DOHH2 (cell line): ENCODE data around the gene ELOA.
"Not testable (repeated sequence)": the region's sequence is repeated elsewhere in the genome, so short reads cannot be mapped to it uniquely, and the experiment has no call there.

Experiments
- EZH2phosphoT487 ChIP-seq: fragments of 200-600 bp; sonication (generic); IDR thresholded peaks from 2 replicates; pipeline ENCODE4 v1.6.1; 2017; ENCODE audit warnings: borderline replicate concordance, mild to moderate bottlenecking, antibody characterized with exemption, low read length, moderate library complexity, mixed read lengths
- TF ChIP-seq, protein P1 (sequence below): fragments of 200-600 bp; sonication (generic); IDR thresholded peaks from one replicate; pipeline ENCODE4 v1.5.1; 2014; ENCODE audit warnings: antibody characterized with exemption, mild to moderate bottlenecking, low read depth, low read length; ENCODE audit not compliant: poor library complexity, severe bottlenecking

GRCh38 chr1:23783141-23783540 is 39.9 kb downstream of the ELOA start:
- TF ChIP-seq, protein P1, sequence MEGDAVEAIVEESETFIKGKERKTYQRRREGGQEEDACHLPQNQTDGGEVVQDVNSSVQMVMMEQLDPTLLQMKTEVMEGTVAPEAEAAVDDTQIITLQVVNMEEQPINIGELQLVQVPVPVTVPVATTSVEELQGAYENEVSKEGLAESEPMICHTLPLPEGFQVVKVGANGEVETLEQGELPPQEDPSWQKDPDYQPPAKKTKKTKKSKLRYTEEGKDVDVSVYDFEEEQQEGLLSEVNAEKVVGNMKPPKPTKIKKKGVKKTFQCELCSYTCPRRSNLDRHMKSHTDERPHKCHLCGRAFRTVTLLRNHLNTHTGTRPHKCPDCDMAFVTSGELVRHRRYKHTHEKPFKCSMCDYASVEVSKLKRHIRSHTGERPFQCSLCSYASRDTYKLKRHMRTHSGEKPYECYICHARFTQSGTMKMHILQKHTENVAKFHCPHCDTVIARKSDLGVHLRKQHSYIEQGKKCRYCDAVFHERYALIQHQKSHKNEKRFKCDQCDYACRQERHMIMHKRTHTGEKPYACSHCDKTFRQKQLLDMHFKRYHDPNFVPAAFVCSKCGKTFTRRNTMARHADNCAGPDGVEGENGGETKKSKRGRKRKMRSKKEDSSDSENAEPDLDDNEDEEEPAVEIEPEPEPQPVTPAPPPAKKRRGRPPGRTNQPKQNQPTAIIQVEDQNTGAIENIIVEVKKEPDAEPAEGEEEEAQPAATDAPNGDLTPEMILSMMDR = not testable (repeated sequence)
- not testable (repeated sequence) for TF ChIP-seq EZH2phosphoT487
